HUDEP-2 (cell line): ENCODE measurements around the gene NCOA6.

Source experiments
- DNase-seq, 76 experiments: peaks; one replicate each; lab custom pipeline; 2025; ENCODE audit not compliant: unreplicated experiment in 76 of 76; lab: John Stamatoyannopoulos, UW

Gene NCOA6

DNA sequence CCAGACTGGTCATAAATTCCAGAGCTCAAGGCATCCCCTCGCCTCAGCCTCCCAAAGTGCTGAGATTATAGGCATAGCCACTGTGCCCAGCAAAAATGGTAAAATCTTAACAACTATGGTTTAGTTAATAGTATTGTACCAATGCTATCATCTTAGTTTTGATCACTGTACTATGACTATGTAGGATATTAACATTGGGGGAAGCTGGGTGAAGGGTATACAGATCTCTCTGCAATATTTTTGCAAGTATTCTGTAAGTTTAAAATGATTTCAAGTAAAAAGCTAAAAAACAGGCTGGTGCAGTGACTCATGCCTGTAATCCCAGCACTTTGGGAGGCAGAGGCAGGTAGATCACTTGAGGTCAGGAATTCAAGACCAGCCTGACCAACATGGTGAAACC lies 156.4 kb downstream of the NCOA6 start:
- no peak for DNase-seq
